Neural progenitor cell (in vitro differentiated cells): ENCODE results near the gene USP13. TPM values are rescaled to one million over a fixed set of nuclear protein-coding genes. Genes with fewer than 3 reads are reported as not detected.

Source experiments
- DNase-seq: peaks from one replicate; pipeline ENCODE4 v3.0.0-alpha.2; 2016; ENCODE audit warnings: low spot score
- H2AFZ ChIP-seq: fragments of 200-600 bp; sonication (generic); replicated peaks from 2 replicates; pipeline ENCODE4 v1.6.1; 2016; ENCODE audit warnings: antibody characterized with exemption
- H3F3A ChIP-seq: fragments of 200-600 bp; sonication (generic); 2 replicates; pipeline ENCODE4 v1.6.1; 2016; ENCODE audit warnings: antibody characterized with exemption, low read depth
- H3K27ac ChIP-seq: fragments of 200-600 bp; sonication (generic); 2 replicates; pipeline ENCODE4 v1.5.1; 2016; ENCODE audit warnings: mild to moderate bottlenecking
- H3K27me3 ChIP-seq: fragments of 200-600 bp; sonication (generic); 2 replicates; pipeline ENCODE4 v1.6.1; 2016; ENCODE audit warnings: mild to moderate bottlenecking, moderate library complexity
- H3K36me3 ChIP-seq: fragments of 200-600 bp; sonication (generic); 2 replicates; pipeline ENCODE4 v1.5.1; 2016
- H3K4me1 ChIP-seq: fragments of 200-600 bp; sonication (generic); 2 replicates; pipeline ENCODE4 v1.6.1; 2016; ENCODE audit warnings: mixed run types
- H3K4me2 ChIP-seq: fragments of 200-600 bp; sonication (generic); 2 replicates; pipeline ENCODE4 v1.6.1; 2016
- H3K4me3 ChIP-seq: fragments of 200-600 bp; sonication (generic); 2 replicates; pipeline ENCODE4 v1.5.1; 2016
- H3K79me2 ChIP-seq: fragments of 200-600 bp; sonication (generic); 2 replicates; pipeline ENCODE4 v1.6.1; 2016; ENCODE audit warnings: low read depth
- H3K9ac ChIP-seq: fragments of 200-600 bp; sonication (generic); 2 replicates; pipeline ENCODE4 v1.6.1; 2016
- H3K9me3 ChIP-seq: fragments of 200-600 bp; sonication (generic); 2 replicates; pipeline ENCODE4 v1.5.1; 2016; ENCODE audit warnings: low read depth
- H4K20me1 ChIP-seq: fragments of 200-600 bp; sonication (generic); 2 replicates; pipeline ENCODE4 v1.6.1; 2016; ENCODE audit warnings: low read depth
- H3K27ac Mint-ChIP-seq: 3 replicates; pipeline ENCODE4 v1.8.0; 2021; ENCODE audit warnings: mixed read lengths
- H3K27me3 Mint-ChIP-seq: 2 replicates; pipeline ENCODE4 v1.8.0; 2022; ENCODE audit warnings: low read depth, mild to moderate bottlenecking, inconsistent platforms, moderate library complexity, mixed read lengths; ENCODE audit not compliant: insufficient read depth
- H3K36me3 Mint-ChIP-seq: 3 replicates; pipeline ENCODE4 v1.8.0; 2021; ENCODE audit warnings: mixed read lengths
- H3K4me1 Mint-ChIP-seq: 3 replicates; pipeline ENCODE4 v1.8.0; 2021; ENCODE audit warnings: mixed read lengths
- H3K4me3 Mint-ChIP-seq: 3 replicates; pipeline ENCODE4 v1.8.0; 2021; ENCODE audit warnings: mild to moderate bottlenecking, moderate library complexity, mixed read lengths
- H3K9me3 Mint-ChIP-seq: 3 replicates; pipeline ENCODE4 v1.8.0; 2020; ENCODE audit warnings: mixed read lengths
- CTCF ChIP-seq: fragments of 200-600 bp; sonication (generic); IDR thresholded peaks from 2 replicates; pipeline ENCODE4 v1.5.1; 2017; ENCODE audit warnings: antibody characterized with exemption, mild to moderate bottlenecking
- EZH2 ChIP-seq: fragments of 200-600 bp; sonication (generic); IDR thresholded peaks from 2 replicates; pipeline ENCODE4 v1.6.1; 2017; ENCODE audit warnings: antibody characterized with exemption, mild to moderate bottlenecking, moderate library complexity
- EZH2phosphoT487 ChIP-seq: fragments of 200-600 bp; sonication (generic); IDR thresholded peaks from 2 replicates; pipeline ENCODE4 v1.6.1; 2017; ENCODE audit warnings: antibody characterized with exemption
- total RNA-seq: library from RNA; depleted of rRNA; stranded (reverse); fragments of >200 nt; gene quantifications from 2 replicates; pipeline ENCODE4 v1.2.3, GENCODE V29; 2015; ENCODE audit warnings: low replicate concordance

USP13 gene
- total RNA-seq, 1 donor from 2014 or later = 17.7 TPM

GRCh38 chr3:179734497-179735281, 81.8 kb downstream of the USP13 start:
- no peak for TF ChIP-seq CTCF
- no peak for TF ChIP-seq EZH2
- no peak for TF ChIP-seq EZH2phosphoT487
- Histone ChIP-seq H3K9me3 (no peaks in the 10 kb centered on the region), H3K9ac (no peak overlapping the region), H3K4me2 (no peak overlapping the region), H3K79me2 (no peaks in the 10 kb centered on the region), H3F3A (no peaks in the 10 kb centered on the region), H3K27ac (no peak overlapping the region), H3K36me3 (peaks cover 7% of the 10 kb centered on the region), H3K27me3 (no peaks in the 10 kb centered on the region), H2AFZ (no peak overlapping the region), H3K4me3 (no peak overlapping the region), H3K4me1 (no peaks in the 10 kb centered on the region), H4K20me1 (no peaks in the 10 kb centered on the region)
- DNase-seq = no peak
- H3K4me1 Mint-ChIP-seq = no peaks in the 10 kb centered on the region
- peaks cover 2% of the 10 kb centered on the region for H3K27me3 Mint-ChIP-seq
- no peak overlapping the region for H3K4me3 Mint-ChIP-seq
- H3K27ac Mint-ChIP-seq = peak overlapping the region; percentile 43
- peaks cover 30% of the 10 kb centered on the region for H3K36me3 Mint-ChIP-seq
- no peaks in the 10 kb centered on the region for H3K9me3 Mint-ChIP-seq

- no peak overlapping the region for H3K27ac Mint-ChIP-seq
Measured at GRCh38 chr3:179735321-179735720, 82.5 kb downstream of the USP13 start.

GRCh38 chr3:179738998-179739397, 86.2 kb downstream of the USP13 start:
- DNase-seq = no peak
- no peaks in the 10 kb centered on the region for H3K9me3 ChIP-seq
- no peak overlapping the region for H3K4me3 ChIP-seq
- H3F3A ChIP-seq = no peaks in the 10 kb centered on the region
- H3K79me2 ChIP-seq = no peaks in the 10 kb centered on the region
- H4K20me1 ChIP-seq = no peaks in the 10 kb centered on the region
- no peak overlapping the region for H3K4me2 ChIP-seq
- H3K36me3 ChIP-seq = no peaks in the 10 kb centered on the region
- Mint-ChIP-seq H3K27me3 (no peaks in the 10 kb centered on the region), H3K4me3 (no peak overlapping the region), H3K36me3 (peaks cover 30% of the 10 kb centered on the region), H3K9me3 (no peaks in the 10 kb centered on the region), H3K27ac (no peak overlapping the region), H3K4me1 (no peaks in the 10 kb centered on the region)
- no peak for TF ChIP-seq EZH2phosphoT487
- no peak for TF ChIP-seq CTCF
- no peak for TF ChIP-seq EZH2
- H3K27me3 ChIP-seq = no peaks in the 10 kb centered on the region
- H3K27ac ChIP-seq = no peak overlapping the region
- no peaks in the 10 kb centered on the region for H3K4me1 ChIP-seq
- H3K9ac ChIP-seq = no peak overlapping the region
- H2AFZ ChIP-seq = no peak overlapping the region

More at GRCh38 chr3:179735321-179735720, 82.5 kb downstream of the USP13 start:
- Histone ChIP-seq H3K4me3 (no peak overlapping the region), H3K27me3 (no peaks in the 10 kb centered on the region), H4K20me1 (no peaks in the 10 kb centered on the region), H3K4me2 (no peak overlapping the region), H3K27ac (no peak overlapping the region), H3K9me3 (no peaks in the 10 kb centered on the region), H3K4me1 (no peaks in the 10 kb centered on the region), H3F3A (no peaks in the 10 kb centered on the region), H3K79me2 (no peaks in the 10 kb centered on the region), H3K36me3 (peaks cover 4% of the 10 kb centered on the region), H2AFZ (no peak overlapping the region), H3K9ac (no peak overlapping the region)
- Mint-ChIP-seq H3K36me3 (peaks cover 29% of the 10 kb centered on the region), H3K4me1 (no peaks in the 10 kb centered on the region), H3K27me3 (peaks cover 2% of the 10 kb centered on the region), H3K9me3 (no peaks in the 10 kb centered on the region), H3K4me3 (no peak overlapping the region)
- TF ChIP-seq EZH2 (no peak), EZH2phosphoT487 (no peak), CTCF (no peak)
- no peak for DNase-seq
